ENCODE measurements around the gene HPS5. TPM values are rescaled to one million over a fixed set of nuclear protein-coding genes. Genes with fewer than 3 reads are reported as not detected.

The HPS5 gene
- total RNA-seq, 1 donor from 2014 or later = 24.3 TPM

DNA sequence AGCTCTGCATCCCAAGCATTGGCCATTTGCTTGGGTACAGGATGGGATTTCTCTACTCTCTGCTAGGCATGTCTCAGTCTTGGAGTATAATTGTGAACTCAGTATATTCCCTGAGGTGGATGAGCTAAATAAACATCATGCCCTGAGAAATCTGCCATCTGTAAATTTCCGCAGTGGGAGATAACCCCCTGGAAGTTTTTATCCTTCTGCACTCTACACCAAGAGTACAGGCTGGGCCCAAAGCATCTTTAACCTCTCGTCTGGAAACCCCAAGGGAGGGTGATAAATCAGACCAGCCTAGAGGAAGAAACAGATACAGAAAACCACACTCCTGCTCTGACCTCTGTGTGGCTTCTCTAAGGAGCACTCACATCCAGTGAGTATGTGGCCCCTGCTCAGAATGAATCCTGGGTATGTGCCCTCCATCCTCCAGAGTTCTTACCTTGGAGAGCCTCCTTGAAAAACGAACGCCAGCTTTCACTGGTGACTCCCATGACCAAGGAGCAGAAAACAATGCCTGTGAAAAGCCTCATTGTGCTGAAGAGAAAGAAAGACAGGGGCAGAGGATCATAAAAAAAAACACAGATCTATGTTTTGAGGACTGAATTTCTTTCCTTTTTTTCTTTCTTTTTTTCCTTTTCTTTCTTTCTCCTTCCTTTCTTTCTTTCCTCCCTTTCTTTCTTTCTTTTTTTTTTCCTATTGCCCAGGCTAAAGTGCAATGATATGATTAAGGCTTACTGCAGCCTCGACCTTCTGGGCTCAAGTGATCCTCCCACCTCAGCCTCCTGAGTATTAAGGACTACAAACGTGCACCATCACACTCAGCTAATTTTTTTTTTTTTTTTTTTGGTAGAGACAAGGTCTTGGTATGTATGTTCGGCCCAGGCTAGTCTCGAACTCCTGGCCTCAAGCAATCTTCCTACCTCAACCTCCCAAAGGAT, 86.3 kb downstream of the HPS5 start:
- no peak for DNase-seq

DNA sequence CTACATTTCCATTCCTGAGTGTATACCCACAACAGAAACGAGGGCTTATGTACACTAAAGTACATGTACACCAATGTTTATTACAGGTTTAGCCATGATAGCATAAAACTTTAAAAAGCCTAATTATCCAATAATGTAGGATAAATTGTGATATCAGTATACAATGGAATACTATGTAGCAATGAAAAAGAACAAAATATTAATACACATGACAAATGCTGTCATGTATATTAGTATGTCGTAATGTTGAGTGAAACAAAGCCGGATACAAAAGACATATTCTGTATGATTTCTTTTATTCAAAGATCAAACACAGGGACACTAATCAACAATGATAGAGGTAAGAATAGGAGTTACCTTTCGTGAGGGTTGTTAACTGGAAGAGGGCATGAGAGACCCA, 88.0 kb downstream of the HPS5 start:
- no peak for DNase-seq

DNA sequence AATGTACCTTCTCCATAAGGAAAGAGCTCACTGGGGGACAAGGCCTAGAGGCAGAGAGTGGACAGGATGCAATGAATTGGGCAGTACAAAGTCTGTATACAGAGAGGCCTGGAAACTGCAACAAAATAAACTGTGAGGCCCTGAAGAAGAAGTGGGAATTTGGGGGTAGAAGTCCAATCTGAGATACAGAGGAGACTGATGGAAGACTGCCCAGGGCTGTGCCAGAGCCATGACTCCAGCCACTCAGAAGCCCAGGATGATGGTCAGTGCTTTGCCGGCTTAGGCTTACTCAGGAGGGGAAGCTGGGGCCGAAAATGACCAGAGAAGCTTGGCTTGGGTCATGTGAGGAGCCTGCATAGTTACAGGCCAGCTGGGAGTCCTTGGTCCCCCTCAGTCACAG, 91.1 kb downstream of the HPS5 start:
- DNase-seq = no peak

DNA sequence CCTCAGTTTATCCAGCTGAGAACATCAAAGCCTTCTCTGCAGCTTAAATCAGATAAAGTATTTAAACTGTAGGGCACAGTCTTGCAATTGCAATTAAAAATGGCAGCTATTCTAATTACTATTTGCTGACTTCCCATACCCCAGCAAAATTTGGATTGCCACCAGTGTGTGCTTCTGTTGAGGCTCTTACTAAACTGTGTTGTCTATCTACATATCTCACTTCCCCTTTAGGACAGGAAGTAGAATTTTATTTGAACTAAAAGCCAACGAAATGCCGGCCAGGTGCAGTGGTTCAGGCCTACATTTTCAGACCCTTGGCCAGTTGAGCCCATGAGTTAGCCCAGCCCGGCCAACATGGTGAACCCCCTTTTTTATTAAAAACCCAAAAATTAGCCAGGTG, 92.4 kb downstream of the HPS5 start:
- no peak for DNase-seq

Small RNA genes within 50 kb of the gene (small RNA-seq; reads per million reads assigned to genes)
- gene RNA5SP333 (ENCODE audit: low replicate concordance) (not detected), gene RNA5SP334 (ENCODE audit: low replicate concordance) (not detected)

Other genes with a start within 250 kb of the HPS5 start
- gene SAAL1, start 216.1 kb downstream of the HPS5 start, total RNA-seq = 16.2 TPM
- 0.51 TPM for gene MRGPRX3, start 189.6 kb downstream of the HPS5 start, total RNA-seq
- gene MRGPRX4, start 149.3 kb downstream of the HPS5 start, total RNA-seq = not detected
- not detected for gene SAA4, start 85.3 kb downstream of the HPS5 start, total RNA-seq
- gene SAA2, start 73.5 kb downstream of the HPS5 start, total RNA-seq = not detected
- 2.4 TPM for gene SAA1, start 55.9 kb downstream of the HPS5 start, total RNA-seq
- gene GTF2H1, start 427 bp upstream of the HPS5 start, total RNA-seq = 69.6 TPM
- gene LDHA, start 72.4 kb upstream of the HPS5 start, total RNA-seq = 847 TPM
- not detected for gene LDHC, start 90.2 kb upstream of the HPS5 start, total RNA-seq
- not detected for gene LDHAL6A, start 133.7 kb upstream of the HPS5 start, total RNA-seq
- 65.6 TPM for gene TSG101, start 204.8 kb upstream of the HPS5 start, total RNA-seq

All from tongue (tissue), 3 donors.